ENCODE data around the gene CD207.

The CD207 gene

DNA sequence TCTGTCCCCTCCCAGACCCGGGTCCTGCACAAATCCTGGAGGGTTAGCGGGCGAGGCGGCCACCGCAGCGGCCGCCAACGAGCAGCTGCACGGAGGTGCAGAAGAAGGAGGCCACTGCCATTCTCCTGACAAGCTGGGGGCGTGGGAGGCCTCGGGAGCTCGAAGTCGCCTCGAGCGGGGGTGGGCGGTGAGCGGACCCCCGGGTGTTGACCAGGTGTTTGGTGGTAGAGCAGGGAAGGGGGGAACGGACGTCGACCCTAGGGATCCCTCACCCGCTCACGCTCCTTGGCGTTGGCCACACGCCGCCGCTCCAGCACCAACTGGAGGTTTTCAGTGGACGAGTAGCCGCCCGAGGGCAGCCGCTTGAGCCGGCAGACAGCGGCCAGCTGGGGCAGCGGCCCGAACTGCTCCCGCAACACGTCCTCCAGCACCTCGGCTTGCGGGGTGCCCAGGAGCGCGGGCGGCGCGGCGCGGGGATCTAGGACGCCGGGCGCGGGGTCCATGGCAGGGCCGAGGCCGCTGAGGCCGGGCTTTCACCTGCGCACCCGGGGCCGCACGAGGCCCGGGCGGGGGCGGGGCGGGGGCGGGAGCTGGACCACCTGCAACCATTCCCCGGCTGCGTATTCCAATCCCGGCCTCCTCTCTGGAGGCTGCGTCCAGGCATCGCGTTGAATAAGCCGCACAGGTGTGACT, 45.3 kb downstream of the CD207 start, which contains the start of gene FIGLA:
TSS of gene FIGLA (minus strand) at position 508 of the 693 bp plus-strand sequence. CDS start at position 503, 5 bp downstream.
- DNase-seq = no peak

DNA sequence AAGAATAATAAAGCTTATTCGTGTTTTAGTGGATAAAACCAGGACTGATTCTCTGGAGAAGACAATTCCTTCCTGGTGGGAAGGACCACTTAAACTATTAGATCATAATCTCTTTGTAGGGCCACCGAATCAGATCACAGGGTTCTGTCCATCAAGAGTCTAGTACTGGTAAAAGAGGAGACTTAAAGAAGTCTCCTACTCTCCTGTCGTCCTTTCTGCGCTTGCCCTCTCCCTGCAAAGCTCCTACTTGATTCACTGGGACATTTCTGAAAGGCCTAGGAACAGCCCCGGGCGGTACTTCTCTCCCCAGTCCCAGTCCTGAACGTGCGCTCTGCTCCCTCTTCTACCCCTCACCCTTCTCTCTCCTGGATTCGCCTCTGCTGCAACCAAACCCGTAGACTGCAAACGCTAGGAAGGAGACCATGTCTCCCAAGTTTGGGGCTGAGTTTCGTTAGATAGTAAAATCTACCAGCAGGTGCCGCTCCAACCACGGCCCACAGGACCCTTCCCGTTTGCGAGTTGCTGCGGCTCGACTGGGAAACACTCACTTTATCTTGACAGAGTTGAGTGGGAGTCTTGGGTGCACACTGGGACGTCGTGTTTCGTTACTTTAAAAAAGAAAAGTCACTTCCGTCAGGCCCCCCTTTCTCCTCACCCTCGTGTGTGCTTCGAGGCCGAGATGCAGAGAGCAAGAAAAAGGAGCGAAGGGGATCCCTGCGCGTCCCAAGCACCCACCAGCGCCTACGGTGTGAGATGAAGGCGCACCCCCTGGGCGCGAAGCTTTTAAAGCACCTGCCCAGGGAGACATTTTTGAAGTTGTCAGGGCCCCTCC, 46.1 kb downstream of the CD207 start:
- DNase-seq = peak; percentile 64 to 70

DNA sequence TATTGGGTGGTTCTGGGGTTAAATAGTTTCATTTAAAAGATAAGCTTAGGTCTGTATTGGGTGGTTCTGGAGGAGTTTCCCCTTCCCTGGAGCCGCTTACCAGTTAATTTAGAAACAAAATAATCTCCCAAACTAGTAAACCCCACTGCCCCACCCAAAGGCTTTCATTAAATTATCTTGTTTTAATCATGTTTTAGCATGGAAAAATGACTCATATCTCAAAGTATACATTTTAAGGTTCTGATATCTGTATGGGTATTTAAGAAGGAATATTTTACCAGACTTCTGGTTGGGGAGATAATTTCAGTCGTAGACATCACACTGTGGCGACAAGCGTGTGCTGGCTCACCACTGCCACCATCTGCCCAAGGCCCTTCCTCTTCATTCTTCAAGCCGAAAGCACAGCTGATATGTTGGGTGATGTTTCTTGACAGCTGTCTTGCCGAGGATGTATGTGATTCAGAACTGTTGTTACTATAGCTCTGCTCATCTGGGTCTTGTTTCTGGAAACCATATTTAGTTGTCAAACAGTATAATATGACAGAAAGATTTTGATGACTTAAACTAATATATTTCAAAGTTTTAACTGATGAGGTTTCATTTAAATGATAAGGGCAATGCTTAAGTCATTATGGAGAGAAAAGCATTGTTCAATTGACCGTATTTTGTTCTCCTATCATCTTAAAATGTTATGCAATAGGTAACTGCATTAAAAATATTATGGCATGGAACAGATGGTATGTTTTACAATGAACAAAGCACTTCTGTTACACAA, 50.3 kb downstream of the CD207 start:
- DNase-seq = peak; percentile 21 to 45

DNA sequence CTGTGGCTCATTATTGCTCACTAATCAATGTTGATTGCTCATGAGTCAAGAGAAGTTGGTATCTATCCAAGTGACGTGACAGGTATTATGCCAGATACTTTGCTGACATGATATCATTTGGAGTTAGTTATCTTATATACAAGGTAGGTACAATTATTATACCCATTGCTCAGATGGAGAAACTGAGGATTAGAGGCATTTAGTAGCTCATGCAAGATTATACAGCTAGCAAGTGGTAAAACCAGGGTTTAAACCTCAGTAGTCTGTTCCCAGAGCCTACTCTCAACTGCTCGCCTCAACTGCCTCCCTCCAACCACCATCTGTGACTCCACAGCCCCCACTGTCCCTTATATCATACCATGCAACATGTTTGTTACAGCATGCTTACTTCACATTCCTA, 51.3 kb downstream of the CD207 start:
- DNase-seq = no peak
